IMR-90 (cell line): ENCODE results near the gene ATP1A4. TPM values are rescaled to one million over a fixed set of nuclear protein-coding genes. Genes with fewer than 3 reads are reported as not detected.

ENCODE experiments used
- ATAC-seq: fragments of 200-7000 bp; cut with Tn5 transposase; 2 replicates; pipeline ENCODE4 v1.9.1; 2020; ENCODE audit warnings: low read depth, mild to moderate bottlenecking, moderate library complexity
- BruUV-seq: library from RNA; stranded (reverse); fragments of 400-500 nt; replicated peaks from 2 replicates; lab custom pipeline; 2021; lab: Mats Ljungman, UMichigan
- CTCF ChIA-PET: fragments of 300-600 bp; formaldehyde crosslinking; extraction: SDS; loops from one replicate; lab custom pipeline; 2021; ENCODE audit warnings: antibody characterized with exemption; lab: Yijun Ruan, JAX
- POLR2A ChIA-PET: fragments of 300-600 bp; sonication (Branson Sonifier 250); formaldehyde crosslinking; loops from one replicate; lab custom pipeline; 2022; ENCODE audit warnings: antibody characterized with exemption; ENCODE audit not compliant: unreplicated experiment; lab: Charles Lee
- DNase-seq: peaks from one replicate; pipeline ENCODE4 v3.0.0; 2013
- H2AFZ ChIP-seq: replicated peaks from 2 replicates; pipeline ENCODE3; 2013; ENCODE audit warnings: low read length, mild to moderate bottlenecking; ENCODE audit not compliant: poor library complexity
- H2AK5ac ChIP-seq: 2 replicates; pipeline ENCODE4 v1.6.1; 2013; ENCODE audit warnings: low read depth, low read length, inconsistent platforms
- H2AK9ac ChIP-seq: replicated peaks from 2 replicates; pipeline ENCODE3; 2013; ENCODE audit warnings: mild to moderate bottlenecking, low read depth, low read length, moderate library complexity; ENCODE audit not compliant: poor library complexity
- H2BK120ac ChIP-seq: 2 replicates; pipeline ENCODE4 v1.6.1; 2013; ENCODE audit warnings: low read depth, low read length, inconsistent platforms
- H2BK15ac ChIP-seq: 3 replicates; pipeline ENCODE4 v1.6.1; 2013; ENCODE audit warnings: low read depth, low read length, inconsistent platforms
- H2BK20ac ChIP-seq: 2 replicates; pipeline ENCODE4 v1.6.1; 2013; ENCODE audit warnings: low read depth, mild to moderate bottlenecking, inconsistent platforms, low read length, moderate library complexity
- H2BK5ac ChIP-seq: 2 replicates; pipeline ENCODE4 v1.6.1; 2013; ENCODE audit warnings: mild to moderate bottlenecking, low read depth, low read length, inconsistent platforms; ENCODE audit not compliant: poor library complexity, severe bottlenecking
- H3K14ac ChIP-seq: replicated peaks from 2 replicates; pipeline ENCODE4 v1.6.1; 2013; ENCODE audit warnings: low read depth, low read length, inconsistent platforms
- H3K18ac ChIP-seq: 2 replicates; pipeline ENCODE4 v1.6.1; 2013; ENCODE audit warnings: low read depth, low read length, control low read depth
- H3K23ac ChIP-seq: 2 replicates; pipeline ENCODE4 v1.6.1; 2013; ENCODE audit warnings: low read depth, low read length, inconsistent platforms
- H3K27ac ChIP-seq: 2 replicates; pipeline ENCODE4 v1.5.1; 2013; ENCODE audit warnings: mild to moderate bottlenecking, control low read depth, low read length; ENCODE audit not compliant: insufficient read depth
- H3K27me3 ChIP-seq: 2 replicates; pipeline ENCODE4 v1.6.1; 2013; ENCODE audit warnings: low read length; ENCODE audit not compliant: control insufficient read depth, insufficient read depth
- H3K36me3 ChIP-seq: 2 replicates; pipeline ENCODE4 v1.6.1; 2013; ENCODE audit warnings: low read length, mixed read lengths; ENCODE audit not compliant: control insufficient read depth, insufficient read depth
- H3K4ac ChIP-seq: 2 replicates; pipeline ENCODE4 v1.6.1; 2013; ENCODE audit warnings: low read depth, low read length, inconsistent platforms
- H3K4me1 ChIP-seq: 2 replicates; pipeline ENCODE4 v1.6.1; 2013; ENCODE audit warnings: low read length, mixed read lengths; ENCODE audit not compliant: control insufficient read depth, insufficient read depth
- H3K4me2 ChIP-seq: 2 replicates; pipeline ENCODE4 v1.6.1; 2013; ENCODE audit warnings: low read depth, mild to moderate bottlenecking, control low read depth, low read length, moderate library complexity
- H3K4me3 ChIP-seq: 2 replicates; pipeline ENCODE4 v1.5.1; 2013; ENCODE audit warnings: low read depth, mild to moderate bottlenecking, control low read depth, low read length, moderate library complexity; ENCODE audit not compliant: insufficient read depth
- H3K56ac ChIP-seq: 2 replicates; pipeline ENCODE4 v1.6.1; 2013; ENCODE audit warnings: low read length, inconsistent platforms; ENCODE audit not compliant: insufficient read depth; ENCODE audit errors: extremely low read depth
- H3K79me1 ChIP-seq, 2 experiments: 2 replicates each; pipeline ENCODE4 v1.6.1; 2013; ENCODE audit warnings: low read length in 2 of 2, inconsistent platforms in 1 of 2, low read depth in 1 of 2
- H3K9ac ChIP-seq: 2 replicates; pipeline ENCODE4 v1.6.1; 2013; ENCODE audit warnings: low read depth, low read length, control low read depth
- H3K9me1 ChIP-seq: 2 replicates; pipeline ENCODE4 v1.6.1; 2013; ENCODE audit warnings: low read length, inconsistent platforms; ENCODE audit not compliant: insufficient read depth
- H3K9me3 ChIP-seq: 2 replicates; pipeline ENCODE4 v1.6.1; 2013; ENCODE audit warnings: low read length; ENCODE audit not compliant: control insufficient read depth, insufficient read depth
- H4K20me1 ChIP-seq: 2 replicates; pipeline ENCODE4 v1.6.1; 2013; ENCODE audit warnings: low read length, inconsistent platforms; ENCODE audit not compliant: insufficient read depth
- H4K5ac ChIP-seq: 2 replicates; pipeline ENCODE4 v1.6.1; 2013; ENCODE audit warnings: mild to moderate bottlenecking, low read depth, low read length, control low read depth
- H4K8ac ChIP-seq, 2 experiments: 2 replicates each; pipeline ENCODE4 v1.6.1; 2013; ENCODE audit warnings: low read depth in 2 of 2, low read length in 2 of 2, control low read depth in 1 of 2, inconsistent platforms in 1 of 2
- H4K91ac ChIP-seq: 2 replicates; pipeline ENCODE4 v1.6.1; 2013; ENCODE audit warnings: low read depth, low read length, inconsistent platforms; ENCODE audit not compliant: insufficient read depth
- CTCF ChIP-seq: conservative IDR thresholded peaks from 2 replicates; pipeline ENCODE4 v1.5.1; 2012; ENCODE audit warnings: mild to moderate bottlenecking, low read depth, low read length, improper control_type of control experiment
- MAFK ChIP-seq: IDR thresholded peaks from 2 replicates; pipeline ENCODE4 v1.6.1; 2012; ENCODE audit warnings: low read depth, low read length, improper control_type of control experiment
- MAZ ChIP-seq: IDR thresholded peaks from 2 replicates; pipeline ENCODE4 v1.6.1; 2012; ENCODE audit warnings: low read depth, mild to moderate bottlenecking, low read length, improper control_type of control experiment, moderate library complexity, borderline replicate concordance
- NFE2L2 ChIP-seq: fragments of 150-350 bp; IDR thresholded peaks from 2 replicates; pipeline ENCODE4 v1.6.1; 2016; ENCODE audit warnings: low read depth, mild to moderate bottlenecking, low read length
- RCOR1 ChIP-seq: IDR thresholded peaks from 2 replicates; pipeline ENCODE4 v1.6.1; 2012; ENCODE audit warnings: mild to moderate bottlenecking, low read length, improper control_type of control experiment; ENCODE audit not compliant: insufficient replicate concordance
- WGBS, 2 experiments: methylation state at CpG; one replicate each; pipeline versions ENCODE4 v1.1.5 to v1.1.7; 2013; ENCODE audit warnings: missing lambda C conversion rate in 2 of 2; ENCODE audit not compliant: insufficient read length in 1 of 2; ENCODE audit errors: extremely low coverage in 2 of 2; 5-methylcytosine and 5-hydroxymethylcytosine counted together
- dilution Hi-C: fragments of 300-500 bp; cut with HindIII; formaldehyde crosslinking; loops from one replicate; pipeline ENCODE4 v1.14.3; 2018; ENCODE audit warnings: low sequenced_read_pairs; ENCODE audit not compliant: unreplicated experiment
- in situ Hi-C: fragments of 300-500 bp; cut with MboI; formaldehyde crosslinking; loops from 3 replicates; pipeline ENCODE4 v1.14.3; 2019; ENCODE audit warnings: low sequenced_read_pairs, inconsistent platforms, mixed read lengths
- intact Hi-C: fragments of 100-400 bp; cut with micrococcal nuclease; formaldehyde crosslinking; loops from 2 replicates; pipeline ENCODE4 v1.10.0; 2022
- polyA plus RNA-seq, 3 experiments: library from polyadenylated mRNA; depleted of rRNA; stranded (reverse); fragments of >200 nt; gene quantifications; 2 replicates each; pipeline ENCODE4 v1.2.3, GENCODE V29; 2012; ENCODE audit warnings: low replicate concordance in 1 of 3
- total RNA-seq: library from RNA; depleted of rRNA; stranded (reverse); fragments of >200 nt; gene quantifications from 2 replicates; pipeline ENCODE4 v1.2.3, GENCODE V29; 2012

ATP1A4 gene
- total and polyA plus RNA-seq, 2 of the 4 experiments (the other 2 are of a cell fraction): not detected

GRCh38 chr1:160225345-160225744 lies 73.9 kb downstream of the ATP1A4 start:
- in situ Hi-C loops: no loop called here
- Histone ChIP-seq H3K27ac (no peak overlapping the region), H3K4me2 (no peak overlapping the region), H2AK5ac (no peak overlapping the region), H3K79me1 (peaks cover 0 to 4% of the 10 kb centered on the region in 2 experiments; a peak in 1 of 4 replicates), H3K36me3 (peaks cover 45% of the 10 kb centered on the region), H4K91ac (no peak overlapping the region), H3K9me1 (peaks cover 6% of the 10 kb centered on the region; the same call in 1 of the 2 replicates), H2BK5ac (no peak overlapping the region), H2BK15ac (no peak overlapping the region), H3K27me3 (no peaks in the 10 kb centered on the region), H3K9ac (no peak overlapping the region), H3K18ac (no peak overlapping the region), H2AFZ (no peak overlapping the region), H2AK9ac (no peak overlapping the region), H4K8ac (no peak overlapping the region), H3K4ac (no peak overlapping the region), H3K9me3 (no peaks in the 10 kb centered on the region), H3K56ac (no peak overlapping the region), H3K4me3 (no peak overlapping the region), H2BK20ac (no peak overlapping the region), H3K23ac (no peak overlapping the region), H3K4me1 (peaks cover 3% of the 10 kb centered on the region; the same call in 1 of the 2 replicates), H4K20me1 (no peaks in the 10 kb centered on the region), H3K14ac (no peak overlapping the region), H2BK120ac (no peak overlapping the region), H4K5ac (no peak overlapping the region)
- CTCF ChIA-PET: interaction anchor here (1.2 to 1.4 kb wide), 2 partner anchors 27 to 32 kb away, joined by 3 to 7 read pairs; no protein-coding TSS in a partner anchor
- TF ChIP-seq NFE2L2: no peak
- no peak for TF ChIP-seq RCOR1
- TF ChIP-seq MAZ: no peak
- TF ChIP-seq MAFK: no peak
- no peak for TF ChIP-seq CTCF
- ATAC-seq (no peak), DNase-seq (no peak)
- intact Hi-C loops: loop anchor here (5.0 kb wide), 1 partner anchor 72 kb away; no protein-coding TSS in a partner anchor
- WGBS, 2 experiments: no CpG with 5 or more reads among the region's 2 CpGs
- no TSS peak for BruUV-seq
- POLR2A ChIA-PET: no interaction called here
- dilution Hi-C loops: no loop called here
